ENCODE data around the gene GLTP.

- TF ChIP-seq CTCF (IDR thresholded peaks at IDR 0.05; ENCODE audit: insufficient read depth, low read length, poor library complexity, severe bottlenecking): no peak
- TF ChIP-seq EZH2phosphoT487 (conservative IDR thresholded peaks at IDR 0.05; ENCODE audit: low read length): no peak
Measured at GRCh38 chr12:109827566-109828550, 52.5 kb downstream of the GLTP start.
